Smooth muscle cell (in vitro differentiated cells): ENCODE measurements around the gene FAM163A. TPM values are rescaled to one million over a fixed set of nuclear protein-coding genes. Genes with fewer than 3 reads are reported as not detected.

Source experiments
- DNase-seq: peaks from one replicate; lab custom pipeline; 2025; ENCODE audit not compliant: unreplicated experiment; lab: John Stamatoyannopoulos, UW
- H2AFZ ChIP-seq: fragments of 200-600 bp; sonication (generic); 2 replicates; pipeline ENCODE4 v1.6.0; 2016; ENCODE audit warnings: antibody characterized with exemption, low read depth, mild to moderate bottlenecking
- H3F3A ChIP-seq: fragments of 200-600 bp; sonication (generic); 2 replicates; pipeline ENCODE4 v1.6.0; 2017; ENCODE audit warnings: antibody characterized with exemption, low read depth
- H3K27ac ChIP-seq: fragments of 200-600 bp; sonication (generic); 2 replicates; pipeline ENCODE4 v1.5.1; 2016; ENCODE audit warnings: low read depth, mild to moderate bottlenecking
- H3K27me3 ChIP-seq: fragments of 200-600 bp; sonication (generic); 2 replicates; pipeline ENCODE4 v1.6.1; 2016; ENCODE audit warnings: low read depth, mild to moderate bottlenecking
- H3K36me3 ChIP-seq: fragments of 200-600 bp; sonication (generic); 2 replicates; pipeline ENCODE4 v1.5.1; 2016; ENCODE audit warnings: low read depth
- H3K4me1 ChIP-seq: fragments of 200-600 bp; sonication (generic); 2 replicates; pipeline ENCODE4 v1.5.1; 2016; ENCODE audit warnings: low read depth
- H3K4me2 ChIP-seq: fragments of 200-600 bp; sonication (generic); 2 replicates; pipeline ENCODE4 v1.6.0; 2016; ENCODE audit warnings: mild to moderate bottlenecking
- H3K4me3 ChIP-seq: fragments of 200-600 bp; sonication (generic); 2 replicates; pipeline ENCODE4 v1.5.1; 2016; ENCODE audit warnings: mild to moderate bottlenecking
- H3K79me2 ChIP-seq: fragments of 200-600 bp; sonication (generic); 2 replicates; pipeline ENCODE4 v1.6.0; 2016; ENCODE audit warnings: low read depth, mild to moderate bottlenecking
- H3K9ac ChIP-seq: fragments of 200-600 bp; sonication (generic); 2 replicates; pipeline ENCODE4 v1.6.0; 2016; ENCODE audit warnings: low read depth
- H3K9me3 ChIP-seq: fragments of 200-600 bp; sonication (generic); replicated peaks from 2 replicates; pipeline ENCODE4 v1.5.1; 2016; ENCODE audit warnings: low read depth
- H4K20me1 ChIP-seq: fragments of 200-600 bp; sonication (generic); 2 replicates; pipeline ENCODE4 v1.6.0; 2016; ENCODE audit warnings: low read depth
- CTCF ChIP-seq: fragments of 200-600 bp; sonication (generic); IDR thresholded peaks from 2 replicates; pipeline ENCODE4 v1.5.1; 2017; ENCODE audit warnings: borderline replicate concordance, mild to moderate bottlenecking, antibody characterized with exemption; ENCODE audit not compliant: insufficient read depth, poor library complexity, severe bottlenecking
- WGBS: methylation state at CpG from one replicate; pipeline ENCODE4 v1.1.7; 2016; ENCODE audit warnings: low lambda C conversion rate; 5-methylcytosine and 5-hydroxymethylcytosine counted together
- polyA plus RNA-seq: library from polyadenylated mRNA; unstranded; fragments of >200 nt; fragmentation: Nextera tagmentation; extraction: Ambion mirVana; gene quantifications from 2 replicates; pipeline ENCODE4 v1.2.1, GENCODE V29; 2016
- total RNA-seq: library from RNA; depleted of rRNA; stranded (reverse); fragments of >200 nt; gene quantifications from 2 replicates; pipeline ENCODE4 v1.2.3, GENCODE V29; 2014

FAM163A gene
- total and polyA plus RNA-seq, 2 experiments from 2014 or later = not detected

- Histone ChIP-seq H3K79me2 (no peaks in the 10 kb centered on the region), H3K9ac (no peak overlapping the region), H3K9me3 (no peaks in the 10 kb centered on the region), H3K4me3 (peak overlapping the region; percentile 47), H2AFZ (peak overlapping the region; percentile 37), H3K27ac (no peak overlapping the region), H4K20me1 (no peaks in the 10 kb centered on the region), H3K36me3 (no peaks in the 10 kb centered on the region), H3F3A (no peaks in the 10 kb centered on the region), H3K27me3 (peaks cover 100% of the 10 kb centered on the region), H3K4me2 (peak overlapping the region; percentile 88), H3K4me1 (peaks cover 19% of the 10 kb centered on the region)
- WGBS = 4% methylated on average over 79 of the region's 85 CpGs
- DNase-seq = no peak
- TF ChIP-seq CTCF = no peak
These were observed 749 bp downstream of the FAM163A start for GRCh38 chr1:179743679-179744400.

DNA sequence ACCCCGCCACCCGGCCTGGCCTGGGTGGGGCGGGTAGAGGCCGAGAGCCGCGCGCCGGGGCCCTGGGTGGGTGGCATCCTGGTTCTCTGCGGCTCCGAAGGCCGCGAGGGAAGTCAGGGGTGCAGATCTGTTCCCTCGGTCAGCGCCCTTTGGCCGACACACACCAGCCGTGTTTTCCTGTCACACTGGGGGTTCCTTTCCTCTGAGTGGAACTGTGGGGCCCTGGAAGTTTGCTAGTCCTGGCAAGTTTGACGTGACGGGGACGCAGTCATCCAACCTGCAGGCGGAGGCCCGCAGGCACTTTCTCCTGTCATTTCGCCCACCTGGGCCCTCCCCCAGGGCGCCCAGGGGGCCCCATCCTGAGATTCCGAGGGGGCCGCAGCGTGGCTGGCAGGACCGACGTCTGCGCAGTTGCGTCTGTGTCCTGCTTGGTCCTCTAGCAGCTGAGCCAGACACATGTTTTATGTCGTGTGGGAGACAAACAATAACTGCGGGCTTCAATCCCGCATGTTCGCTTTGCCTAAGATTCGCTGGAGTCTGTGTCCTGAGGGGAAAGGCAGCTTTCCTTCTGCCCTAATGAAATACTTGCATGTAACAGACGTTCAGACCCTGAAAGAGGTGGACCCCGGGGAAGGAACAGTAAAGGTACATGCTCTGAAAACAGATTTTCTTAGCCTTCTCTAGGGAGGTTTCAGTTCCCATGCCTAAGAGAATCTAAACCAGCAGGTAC lies 1.5 kb downstream of the FAM163A start:
- 42% methylated on average over 34 of the region's 37 CpGs for WGBS
- Histone ChIP-seq H3K4me2 (peak overlapping the region; percentile 88), H3K27ac (no peak overlapping the region), H3F3A (no peaks in the 10 kb centered on the region), H2AFZ (no peak overlapping the region), H3K36me3 (no peaks in the 10 kb centered on the region), H3K4me1 (peaks cover 19% of the 10 kb centered on the region), H3K27me3 (peaks cover 100% of the 10 kb centered on the region), H3K9me3 (no peaks in the 10 kb centered on the region), H3K4me3 (peak overlapping the region; percentile 47), H3K79me2 (no peaks in the 10 kb centered on the region), H3K9ac (no peak overlapping the region), H4K20me1 (no peaks in the 10 kb centered on the region)
- no peak for DNase-seq
- TF ChIP-seq CTCF = no peak

DNA sequence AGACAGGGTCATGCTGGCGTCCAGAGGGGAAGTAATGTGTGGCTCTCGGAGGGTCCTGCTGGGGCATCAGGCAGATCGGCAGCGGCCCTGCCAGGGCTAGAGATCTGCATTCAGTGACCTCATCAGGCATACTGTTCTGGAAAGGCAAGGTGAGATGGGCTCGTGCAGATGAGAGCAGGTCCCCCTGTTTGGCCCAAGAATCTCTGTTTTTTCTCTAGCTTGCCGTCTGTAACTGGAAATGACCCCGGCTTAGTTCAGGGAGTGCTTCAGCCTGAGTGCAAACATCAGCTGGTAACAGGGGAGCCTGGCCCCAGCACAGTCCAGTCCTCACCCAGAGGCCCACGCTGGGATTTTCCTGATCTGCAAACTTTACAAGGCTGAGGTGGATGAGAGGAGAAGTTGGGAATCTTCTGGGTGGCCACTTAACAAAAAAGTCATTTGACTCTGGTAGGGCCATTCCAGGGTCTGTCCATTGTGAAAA lies 2.1 kb downstream of the FAM163A start:
- peaks cover 94% of the 10 kb centered on the region for H3K27me3 ChIP-seq
- H3K27ac ChIP-seq = no peak overlapping the region
- no peaks in the 10 kb centered on the region for H3K9me3 ChIP-seq
- DNase-seq = no peak
- no peaks in the 10 kb centered on the region for H3K79me2 ChIP-seq
- H3K4me1 ChIP-seq = peaks cover 19% of the 10 kb centered on the region
- H3K4me2 ChIP-seq = peak overlapping the region; percentile 88
- TF ChIP-seq CTCF = no peak
- H3K4me3 ChIP-seq = no peak overlapping the region
- H3K36me3 ChIP-seq = no peaks in the 10 kb centered on the region
- H3F3A ChIP-seq = no peaks in the 10 kb centered on the region
- H3K9ac ChIP-seq = no peak overlapping the region
- WGBS = 66% methylated on average over 8 of the region's 8 CpGs
- H2AFZ ChIP-seq = no peak overlapping the region
- H4K20me1 ChIP-seq = no peaks in the 10 kb centered on the region
